ENCODE results near the gene ATG13.
"Not testable (repeated sequence)": the region's sequence is repeated elsewhere in the genome, so short reads cannot be mapped to it uniquely, and the experiment has no call there.

The ATG13 gene

DNA sequence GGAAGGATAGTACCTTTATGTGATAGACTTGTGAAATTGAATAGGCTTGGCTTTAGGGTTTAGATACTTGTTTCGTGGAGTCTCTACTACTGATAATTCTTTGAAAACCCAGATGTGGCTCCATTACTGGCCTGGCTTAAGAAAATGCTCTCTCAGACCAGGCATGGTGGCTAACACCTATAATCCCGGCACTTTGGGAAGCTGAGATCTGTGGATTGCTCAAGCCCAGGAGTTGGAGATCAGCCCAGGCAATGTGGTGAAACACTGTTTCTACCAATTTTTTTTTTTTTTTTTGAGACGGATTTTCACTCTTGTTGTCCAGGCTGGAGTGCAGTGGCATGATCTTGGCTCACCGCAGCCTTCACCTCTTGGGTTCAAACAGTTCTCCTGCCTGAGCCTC, 40.9 kb downstream of the ATG13 start:
- peaks cover 6% of the 10 kb centered on the region for H3K36me3 Mint-ChIP-seq
- H3K4me3 Mint-ChIP-seq, result no peak overlapping the region
- H3K9me3 Mint-ChIP-seq, result no peaks in the 10 kb centered on the region
- H3K4me1 Mint-ChIP-seq, result no peaks in the 10 kb centered on the region
- H3K27ac Mint-ChIP-seq, result no peak overlapping the region
- H3K27me3 Mint-ChIP-seq, result no peaks in the 10 kb centered on the region

GRCh38 chr11:46659908-46660307, 42.6 kb downstream of the ATG13 start:
- no peak overlapping the region for H3K27ac Mint-ChIP-seq
- H3K27me3 Mint-ChIP-seq, result no peaks in the 10 kb centered on the region
- H3K4me3 Mint-ChIP-seq, result no peak overlapping the region
- H3K9me3 Mint-ChIP-seq, result no peaks in the 10 kb centered on the region
- H3K36me3 Mint-ChIP-seq, result peaks cover 13% of the 10 kb centered on the region
- H3K4me1 Mint-ChIP-seq, result no peaks in the 10 kb centered on the region

GRCh38 chr11:46661836-46662235, 44.5 kb downstream of the ATG13 start:
- Mint-ChIP-seq H3K4me3 (no peak overlapping the region), H3K4me1 (no peaks in the 10 kb centered on the region), H3K27ac (no peak overlapping the region), H3K36me3 (peaks cover 9% of the 10 kb centered on the region), H3K9me3 (no peaks in the 10 kb centered on the region), H3K27me3 (no peaks in the 10 kb centered on the region)

DNA sequence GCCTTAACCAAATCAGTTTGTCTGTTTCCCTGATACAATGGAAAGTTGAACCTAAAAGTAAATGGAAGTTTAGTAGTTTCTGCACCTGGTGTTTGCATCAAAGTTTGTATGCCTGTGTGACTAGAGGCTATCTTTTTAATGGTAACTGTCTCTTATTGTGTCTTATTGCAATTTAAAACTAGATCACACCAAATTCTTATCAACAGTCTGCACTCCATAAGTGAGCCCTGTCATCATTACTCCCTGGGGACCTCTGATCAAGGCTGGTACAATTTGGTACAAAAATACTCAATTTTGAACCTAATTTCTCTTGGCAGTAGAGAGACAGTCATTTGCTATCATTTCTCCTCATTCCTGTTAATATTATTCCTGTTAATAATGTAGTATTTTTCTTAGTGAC, 45.0 kb downstream of the ATG13 start:
- Mint-ChIP-seq H3K27me3 (no peaks in the 10 kb centered on the region), H3K27ac (no peak overlapping the region), H3K36me3 (peaks cover 9% of the 10 kb centered on the region), H3K4me3 (no peak overlapping the region), H3K9me3 (no peaks in the 10 kb centered on the region), H3K4me1 (no peaks in the 10 kb centered on the region)

DNA sequence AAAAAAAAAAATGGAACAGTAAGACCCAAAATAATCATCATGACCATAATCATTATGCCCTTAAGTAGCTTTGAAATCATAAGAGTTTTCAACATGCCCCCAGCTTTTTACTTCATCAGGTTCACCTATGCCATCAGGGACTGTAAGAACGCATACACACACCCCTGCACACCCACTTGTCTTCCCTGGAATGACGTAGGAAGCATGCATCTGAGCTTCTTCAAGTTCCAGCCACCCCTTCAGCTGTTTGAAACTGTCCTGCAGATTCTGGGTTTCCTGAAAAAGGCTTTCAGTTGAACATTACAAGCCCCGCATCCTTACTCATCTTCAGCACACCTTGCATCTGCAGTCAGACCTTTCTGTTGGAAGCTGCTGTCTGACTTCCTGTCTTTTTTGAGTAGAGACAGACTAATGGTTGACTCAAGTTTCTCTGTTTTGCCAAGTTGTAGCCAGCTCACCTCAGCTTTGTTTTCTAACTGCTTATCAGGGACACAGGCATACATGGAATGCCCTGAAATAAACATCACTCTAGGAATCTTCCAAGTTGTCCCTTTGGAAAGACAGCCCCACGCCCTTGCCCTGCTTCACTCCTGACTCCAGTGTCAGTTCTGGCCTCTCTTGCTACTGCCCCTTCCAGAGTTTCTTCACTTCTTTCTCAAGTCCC, 46.1 kb downstream of the ATG13 start:
- Mint-ChIP-seq H3K4me3 (no peak overlapping the region), H3K9me3 (no peaks in the 10 kb centered on the region), H3K27ac (no peak overlapping the region), H3K4me1 (no peaks in the 10 kb centered on the region), H3K27me3 (no peaks in the 10 kb centered on the region), H3K36me3 (peaks cover 9% of the 10 kb centered on the region)

DNA sequence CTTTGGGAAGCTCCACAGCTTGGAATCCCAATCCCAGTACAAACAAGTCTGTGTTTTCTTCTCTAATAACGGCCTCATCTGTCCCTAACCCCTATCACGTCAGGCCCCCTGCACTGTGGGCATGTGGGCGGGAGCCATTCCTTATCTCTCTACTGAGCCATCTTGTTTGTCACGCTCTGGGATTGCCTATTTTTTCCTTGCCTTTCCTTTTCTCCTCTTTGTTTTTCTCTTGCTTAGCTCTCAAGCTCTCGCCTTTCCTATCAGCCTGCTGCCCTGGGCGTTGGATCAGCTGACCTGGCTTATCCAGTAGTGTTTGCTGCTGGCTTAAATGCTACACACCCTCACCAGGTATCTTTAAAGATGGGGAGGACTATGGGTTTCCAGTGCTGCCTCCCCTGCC, 47.3 kb downstream of the ATG13 start:
- no peak overlapping the region for H3K27ac Mint-ChIP-seq
- peaks cover 7% of the 10 kb centered on the region for H3K4me1 Mint-ChIP-seq
- no peaks in the 10 kb centered on the region for H3K27me3 Mint-ChIP-seq
- no peak overlapping the region for H3K4me3 Mint-ChIP-seq
- peaks cover 14% of the 10 kb centered on the region for H3K36me3 Mint-ChIP-seq
- no peaks in the 10 kb centered on the region for H3K9me3 Mint-ChIP-seq

GRCh38 chr11:46665356-46665755, 48.0 kb downstream of the ATG13 start:
- no peak overlapping the region for H3K27ac Mint-ChIP-seq
- H3K4me3 Mint-ChIP-seq, result no peak overlapping the region
- no peaks in the 10 kb centered on the region for H3K9me3 Mint-ChIP-seq
- H3K27me3 Mint-ChIP-seq, result no peaks in the 10 kb centered on the region
- peaks cover 13% of the 10 kb centered on the region for H3K36me3 Mint-ChIP-seq
- peaks cover 14% of the 10 kb centered on the region for H3K4me1 Mint-ChIP-seq

DNA sequence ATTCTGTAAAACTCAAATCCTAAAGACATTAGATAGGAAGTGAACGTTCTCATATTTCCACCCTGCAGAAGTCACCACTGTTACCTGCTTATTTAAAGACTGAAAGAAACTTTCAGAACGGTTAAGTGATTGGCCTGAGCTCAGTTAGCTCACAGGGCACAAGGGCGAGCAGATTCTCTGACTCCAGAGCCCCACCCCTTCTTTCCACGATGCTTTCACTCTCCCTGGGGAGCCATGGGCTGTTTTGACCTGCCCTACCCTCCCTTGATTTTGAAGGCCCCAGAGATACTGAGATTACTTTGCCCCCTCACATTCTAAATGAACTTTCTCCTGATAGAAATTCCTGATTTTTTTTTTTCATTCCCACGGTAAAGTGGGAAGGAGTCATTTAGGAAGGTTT, 49.2 kb downstream of the ATG13 start:
- no peak overlapping the region for H3K27ac Mint-ChIP-seq
- H3K36me3 Mint-ChIP-seq, result peaks cover 13% of the 10 kb centered on the region

GRCh38 chr11:46667043-46667481, 49.7 kb downstream of the ATG13 start:
- no peaks in the 10 kb centered on the region for H3K9me3 Mint-ChIP-seq
- peak overlapping the region; percentile 17 for H3K27ac Mint-ChIP-seq
- H3K36me3 Mint-ChIP-seq, result peaks cover 13% of the 10 kb centered on the region
- peaks cover 31% of the 10 kb centered on the region for H3K4me1 Mint-ChIP-seq
- no peaks in the 10 kb centered on the region for H3K27me3 Mint-ChIP-seq
- no peak overlapping the region for H3K4me3 Mint-ChIP-seq

More for the DNA sequence above, 49.2 kb downstream of the ATG13 start:
- peaks cover 25% of the 10 kb centered on the region for H3K4me1 Mint-ChIP-seq
- H3K27me3 Mint-ChIP-seq, result no peaks in the 10 kb centered on the region
- no peaks in the 10 kb centered on the region for H3K9me3 Mint-ChIP-seq
- H3K4me3 Mint-ChIP-seq, result no peak overlapping the region

GRCh38 chr11:46668480-46669085, 51.2 kb downstream of the ATG13 start:
- H3K9me3 Mint-ChIP-seq, result no peaks in the 10 kb centered on the region
- no peak overlapping the region for H3K4me3 Mint-ChIP-seq
- peak overlapping the region; percentile 35 for H3K27ac Mint-ChIP-seq
- H3K4me1 Mint-ChIP-seq, result peaks cover 46% of the 10 kb centered on the region
- peaks cover 15% of the 10 kb centered on the region for H3K36me3 Mint-ChIP-seq
- no peaks in the 10 kb centered on the region for H3K27me3 Mint-ChIP-seq

- Mint-ChIP-seq H3K27me3 (no peaks in the 10 kb centered on the region), H3K9me3 (no peaks in the 10 kb centered on the region), H3K4me1 (peaks cover 54% of the 10 kb centered on the region), H3K27ac (peak overlapping the region; percentile 4), H3K36me3 (peaks cover 10% of the 10 kb centered on the region), H3K4me3 (no peak overlapping the region)
Observed at GRCh38 chr11:46669711-46670139, 52.4 kb downstream of the ATG13 start.

DNA sequence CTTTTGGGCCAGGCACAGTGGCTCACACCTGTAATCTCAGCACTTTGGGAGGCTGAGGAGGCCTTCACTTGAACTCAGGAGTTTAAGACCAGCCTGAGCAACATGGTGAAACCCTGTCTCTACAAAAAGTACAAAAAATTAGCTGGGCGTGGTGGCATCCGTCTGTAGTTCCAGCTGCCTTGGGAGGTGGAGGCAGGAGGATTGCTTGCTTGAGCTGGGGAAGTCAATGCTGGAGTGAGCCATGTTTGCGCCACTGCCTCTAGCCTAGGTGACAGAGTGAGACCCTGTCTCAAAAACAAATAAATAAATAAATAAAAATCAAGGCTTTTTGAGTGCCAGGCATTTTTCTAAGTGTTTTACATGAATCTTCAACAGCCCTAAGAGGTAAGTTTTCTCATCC, 53.2 kb downstream of the ATG13 start:
- H3K36me3 Mint-ChIP-seq, H3K9me3 Mint-ChIP-seq, H3K27me3 Mint-ChIP-seq, H3K27ac Mint-ChIP-seq: not testable (repeated sequence)
- Mint-ChIP-seq H3K4me3 (peak overlapping the region; percentile 67), H3K4me1 (peaks cover 62% of the 10 kb centered on the region)

DNA sequence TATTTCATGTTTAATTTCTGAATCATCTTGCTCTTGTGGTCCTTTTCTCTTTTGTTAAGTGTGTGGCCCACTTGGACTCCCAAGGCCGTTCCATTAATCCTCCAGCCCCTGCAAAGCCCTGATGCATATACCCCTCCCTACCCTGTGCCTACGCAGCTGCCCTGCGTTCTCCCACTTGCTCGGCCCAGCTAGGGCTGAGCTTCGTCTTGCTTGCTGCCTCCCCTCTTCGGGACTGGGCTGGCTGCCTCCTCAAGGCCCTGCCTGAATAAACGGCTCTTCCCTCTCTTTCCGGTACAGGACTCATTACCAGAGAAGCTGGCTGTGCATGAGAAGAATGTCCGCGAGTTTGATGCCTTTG, 54.6 kb downstream of the ATG13 start:
- H3K4me1 Mint-ChIP-seq, result peaks cover 74% of the 10 kb centered on the region
- H3K27me3 Mint-ChIP-seq, result no peaks in the 10 kb centered on the region
- H3K4me3 Mint-ChIP-seq, result no peak overlapping the region
- no peaks in the 10 kb centered on the region for H3K9me3 Mint-ChIP-seq
- peaks cover 10% of the 10 kb centered on the region for H3K36me3 Mint-ChIP-seq
- peak overlapping the region; percentile 88 for H3K27ac Mint-ChIP-seq

- Mint-ChIP-seq H3K4me3 (no peak overlapping the region), H3K27me3 (no peaks in the 10 kb centered on the region), H3K4me1 (peaks cover 78% of the 10 kb centered on the region), H3K9me3 (no peaks in the 10 kb centered on the region), H3K36me3 (peaks cover 10% of the 10 kb centered on the region), H3K27ac (peak overlapping the region; percentile 76)
Observed at GRCh38 chr11:46672381-46672839, 55.1 kb downstream of the ATG13 start.

DNA sequence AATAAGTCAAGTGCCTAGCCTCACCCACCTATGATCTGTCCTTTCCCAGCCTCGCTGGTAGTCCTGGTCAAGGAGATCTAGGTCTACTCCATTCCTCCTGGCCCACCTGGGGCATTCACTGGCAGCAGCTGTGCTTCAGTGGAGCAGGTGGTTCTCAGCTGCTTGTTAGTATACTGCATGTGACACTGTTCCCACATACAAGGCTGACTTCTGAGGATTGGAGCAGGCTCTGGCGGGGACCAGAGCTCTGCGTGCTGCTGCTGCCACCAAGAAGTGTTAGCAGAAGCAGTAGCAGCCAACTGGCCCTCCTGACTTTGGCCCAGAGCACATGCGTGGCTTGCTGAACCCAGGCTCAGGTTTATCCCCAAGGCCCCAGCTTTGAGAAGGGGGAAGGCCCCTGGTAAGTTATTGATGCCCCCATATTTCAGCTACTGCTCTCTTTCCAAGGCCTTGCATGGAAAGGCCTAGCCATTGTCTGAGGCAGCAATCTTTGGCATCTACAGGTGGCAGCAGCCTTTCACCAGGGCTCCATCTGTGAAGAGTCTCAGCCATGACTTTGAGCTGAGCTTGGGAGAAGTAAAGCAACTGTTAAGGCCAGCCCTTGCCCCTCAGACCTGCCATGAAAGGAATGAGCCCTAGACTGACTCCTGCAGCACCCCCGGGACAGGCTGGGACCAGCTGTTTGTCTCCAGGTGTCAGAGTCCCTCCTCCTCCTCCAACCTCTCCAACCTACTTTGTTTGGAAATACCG, 56.5 kb downstream of the ATG13 start:
- peaks cover 10% of the 10 kb centered on the region for H3K36me3 Mint-ChIP-seq
- no peaks in the 10 kb centered on the region for H3K9me3 Mint-ChIP-seq
- no peak overlapping the region for H3K27ac Mint-ChIP-seq
- H3K27me3 Mint-ChIP-seq, result no peaks in the 10 kb centered on the region
- H3K4me3 Mint-ChIP-seq, result no peak overlapping the region
- H3K4me1 Mint-ChIP-seq, result peaks cover 80% of the 10 kb centered on the region
